SK-N-SH treated with all-trans-retinoic acid at 6 μM for 48 hours (cell line): ENCODE data around the gene LYPD1.

Experiments
- ARNTL ChIP-seq: fragments of 450-650 bp; formaldehyde crosslinking; IDR thresholded peaks from 2 replicates; pipeline ENCODE4 v1.5.0; 2020; ENCODE audit warnings: low read depth, mild to moderate bottlenecking, moderate library complexity, borderline replicate concordance
- CREB5 ChIP-seq: fragments of 250-450 bp; sonication (Bioruptor Pico); IDR thresholded peaks from 2 replicates; pipeline ENCODE4 v1.5.1; 2020; ENCODE audit warnings: low read depth, mild to moderate bottlenecking, moderate library complexity
- GLIS3 ChIP-seq: fragments of 250-450 bp; sonication (Bioruptor Pico); IDR thresholded peaks from 2 replicates; pipeline ENCODE4 v1.5.0; 2020; ENCODE audit warnings: mild to moderate bottlenecking, moderate library complexity
- ISL1 ChIP-seq: fragments of 250-450 bp; sonication (Bioruptor Pico); IDR thresholded peaks from 2 replicates; pipeline ENCODE4 v2.1.2; 2022; ENCODE audit warnings: mild to moderate bottlenecking, moderate library complexity
- PATZ1 ChIP-seq: fragments of 250-450 bp; sonication (Bioruptor Pico); IDR thresholded peaks from 2 replicates; pipeline ENCODE4 v1.8.0; 2020; ENCODE audit warnings: mild to moderate bottlenecking, moderate library complexity, borderline replicate concordance
- POU6F1 ChIP-seq: fragments of 250-450 bp; sonication (Bioruptor Pico); IDR thresholded peaks from 2 replicates; pipeline ENCODE4 v1.8.0; 2021; ENCODE audit warnings: low read depth, mild to moderate bottlenecking, moderate library complexity, borderline replicate concordance
- PPARA ChIP-seq: fragments of 250-450 bp; sonication (Bioruptor Pico); IDR thresholded peaks from 2 replicates; pipeline ENCODE4 v1.5.0; 2020; ENCODE audit warnings: mild to moderate bottlenecking, borderline replicate concordance
- RARB ChIP-seq: fragments of 250-450 bp; sonication (Bioruptor Pico); IDR thresholded peaks from 2 replicates; pipeline ENCODE4 v1.8.0; 2021; ENCODE audit warnings: mild to moderate bottlenecking, moderate library complexity
- ZC3H10 ChIP-seq: fragments of 250-450 bp; sonication (Bioruptor Pico); IDR thresholded peaks from 2 replicates; pipeline ENCODE4 v1.5.1; 2021; ENCODE audit warnings: mild to moderate bottlenecking, moderate library complexity
- ZFP3 ChIP-seq: fragments of 250-450 bp; sonication (Bioruptor Pico); IDR thresholded peaks from 2 replicates; pipeline ENCODE4 v1.5.0; 2020; ENCODE audit warnings: mild to moderate bottlenecking, moderate library complexity
- ZFP30 ChIP-seq: fragments of 450-650 bp; formaldehyde crosslinking; IDR thresholded peaks from 2 replicates; pipeline ENCODE4 v1.5.0; 2022; ENCODE audit warnings: mild to moderate bottlenecking, moderate library complexity
- ZNF8 ChIP-seq: fragments of 450-650 bp; formaldehyde crosslinking; IDR thresholded peaks from 2 replicates; pipeline ENCODE4 v1.5.0; 2020; ENCODE audit warnings: mild to moderate bottlenecking, moderate library complexity
- TF ChIP-seq, protein P1 (sequence below): fragments of 250-450 bp; sonication (Bioruptor Pico); IDR thresholded peaks from 2 replicates; pipeline ENCODE4 v1.5.0; 2020; ENCODE audit warnings: mild to moderate bottlenecking, moderate library complexity

DNA sequence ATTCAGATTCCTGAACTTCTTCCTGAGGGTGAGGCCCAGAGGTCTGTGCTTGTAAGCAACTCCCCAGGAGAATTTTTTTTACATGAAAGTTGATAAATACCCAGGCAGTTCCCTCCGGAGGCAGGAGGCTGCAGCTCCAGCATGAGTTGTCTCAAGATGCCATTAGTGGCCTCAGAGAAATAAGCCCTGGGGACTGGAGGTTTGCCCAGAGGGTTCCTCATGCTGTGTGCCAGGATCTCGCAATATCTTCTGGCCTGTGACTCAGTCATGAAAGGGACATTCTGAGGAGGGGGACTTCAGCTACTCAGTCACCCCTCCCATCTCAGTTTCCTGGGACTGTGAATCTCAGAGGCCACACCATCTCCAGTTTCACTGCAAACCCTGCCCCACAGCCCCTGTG lies 49.9 kb downstream of the LYPD1 start:
- TF ChIP-seq ISL1 (CRISPR knock-in tag) = no peak
- no peak for TF ChIP-seq CREB5 (CRISPR knock-in tag)
- TF ChIP-seq ARNTL (CRISPR knock-in tag) = no peak
- TF ChIP-seq ZNF8 (CRISPR knock-in tag) = no peak
- TF ChIP-seq PPARA (CRISPR knock-in tag) = no peak
- no peak for TF ChIP-seq PATZ1
- TF ChIP-seq ZC3H10 (CRISPR knock-in tag) = no peak
- TF ChIP-seq ZFP3 (CRISPR knock-in tag) = no peak
- TF ChIP-seq RARB (CRISPR knock-in tag) = no peak
- no peak for TF ChIP-seq POU6F1
- TF ChIP-seq GLIS3 (CRISPR knock-in tag) = no peak
- TF ChIP-seq, protein P1, sequence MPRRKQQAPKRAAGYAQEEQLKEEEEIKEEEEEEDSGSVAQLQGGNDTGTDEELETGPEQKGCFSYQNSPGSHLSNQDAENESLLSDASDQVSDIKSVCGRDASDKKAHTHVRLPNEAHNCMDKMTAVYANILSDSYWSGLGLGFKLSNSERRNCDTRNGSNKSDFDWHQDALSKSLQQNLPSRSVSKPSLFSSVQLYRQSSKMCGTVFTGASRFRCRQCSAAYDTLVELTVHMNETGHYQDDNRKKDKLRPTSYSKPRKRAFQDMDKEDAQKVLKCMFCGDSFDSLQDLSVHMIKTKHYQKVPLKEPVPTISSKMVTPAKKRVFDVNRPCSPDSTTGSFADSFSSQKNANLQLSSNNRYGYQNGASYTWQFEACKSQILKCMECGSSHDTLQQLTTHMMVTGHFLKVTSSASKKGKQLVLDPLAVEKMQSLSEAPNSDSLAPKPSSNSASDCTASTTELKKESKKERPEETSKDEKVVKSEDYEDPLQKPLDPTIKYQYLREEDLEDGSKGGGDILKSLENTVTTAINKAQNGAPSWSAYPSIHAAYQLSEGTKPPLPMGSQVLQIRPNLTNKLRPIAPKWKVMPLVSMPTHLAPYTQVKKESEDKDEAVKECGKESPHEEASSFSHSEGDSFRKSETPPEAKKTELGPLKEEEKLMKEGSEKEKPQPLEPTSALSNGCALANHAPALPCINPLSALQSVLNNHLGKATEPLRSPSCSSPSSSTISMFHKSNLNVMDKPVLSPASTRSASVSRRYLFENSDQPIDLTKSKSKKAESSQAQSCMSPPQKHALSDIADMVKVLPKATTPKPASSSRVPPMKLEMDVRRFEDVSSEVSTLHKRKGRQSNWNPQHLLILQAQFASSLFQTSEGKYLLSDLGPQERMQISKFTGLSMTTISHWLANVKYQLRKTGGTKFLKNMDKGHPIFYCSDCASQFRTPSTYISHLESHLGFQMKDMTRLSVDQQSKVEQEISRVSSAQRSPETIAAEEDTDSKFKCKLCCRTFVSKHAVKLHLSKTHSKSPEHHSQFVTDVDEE (CRISPR knock-in tag) = no peak
- TF ChIP-seq ZFP30 = no peak
